SK-N-SH (cell line): ENCODE measurements around the gene MEFV. TPM values are rescaled to one million over a fixed set of nuclear protein-coding genes. Genes with fewer than 3 reads are reported as not detected.

Experiments used
- CTCF ChIA-PET: fragments of 300-600, 350-600 bp; formaldehyde crosslinking; extraction: SDS; loops from one replicate; lab custom pipeline; 2021; lab: Yijun Ruan, JAX
- POLR2A ChIA-PET: fragments of 350-600 bp; sonication (Branson Sonifier 250); formaldehyde crosslinking; extraction: SDS; loops from one replicate; lab custom pipeline; 2020; ENCODE audit warnings: antibody characterized with exemption, inconsistent platforms; lab: Yijun Ruan, JAX
- DNase-seq: peaks from one replicate; pipeline ENCODE4 v3.0.0; 2012
- H2AFZ ChIP-seq: fragments of 200-600 bp; sonication (generic); 2 replicates; pipeline ENCODE4 v1.8.1; 2016; ENCODE audit warnings: antibody characterized with exemption, mild to moderate bottlenecking, low read depth
- H3F3A ChIP-seq: fragments of 200-600 bp; sonication (generic); replicated peaks from 2 replicates; pipeline ENCODE3; 2016; ENCODE audit warnings: antibody characterized with exemption, mild to moderate bottlenecking; ENCODE audit not compliant: insufficient read depth
- H3K27ac ChIP-seq, 2 experiments: fragments of 200-500 bp in 1 of 2; fragments of 200-600 bp in 1 of 2; sonication (Bioruptor generic) in 1 of 2; sonication (generic), shearing (Covaris generic) in 1 of 2; 2 replicates each; pipeline versions ENCODE4 v1.5.1 to v1.6.1; 2014 to 2016; ENCODE audit warnings: low read depth in 2 of 2, inconsistent platforms in 1 of 2, low read length in 1 of 2, mild to moderate bottlenecking in 1 of 2, mixed read lengths in 1 of 2
- H3K27me3 ChIP-seq: fragments of 200-600 bp; sonication (generic), shearing (Covaris generic); 2 replicates; pipeline ENCODE4 v1.6.1; 2016; ENCODE audit warnings: mixed run types; ENCODE audit not compliant: insufficient read depth
- H3K36me3 ChIP-seq, 2 experiments: fragments of 200-500 bp in 1 of 2; fragments of 200-600 bp in 1 of 2; sonication (Bioruptor generic) in 1 of 2; sonication (generic) in 1 of 2; replicated peaks in 1 of 2; 2 replicates each; pipeline versions ENCODE3 to v1.5.1; 2014 to 2016; ENCODE audit warnings: low read length in 1 of 2, mild to moderate bottlenecking in 1 of 2; ENCODE audit not compliant: insufficient read depth in 2 of 2, control insufficient read depth in 1 of 2
- H3K4me1 ChIP-seq, 2 experiments: fragments of 200-500 bp in 1 of 2; fragments of 200-600 bp in 1 of 2; sonication (Bioruptor generic) in 1 of 2; sonication (generic), shearing (Covaris generic) in 1 of 2; 2 replicates each; pipeline versions ENCODE4 v1.5.1 to v1.6.1; 2014 to 2016; ENCODE audit warnings: low read depth in 1 of 2, low read length in 1 of 2, mixed run types in 1 of 2; ENCODE audit not compliant: insufficient read depth in 2 of 2, control insufficient read depth in 1 of 2
- H3K4me2 ChIP-seq: fragments of 200-600 bp; sonication (generic), shearing (Covaris generic); 2 replicates; pipeline ENCODE4 v1.6.1; 2017; ENCODE audit warnings: mixed run types
- H3K4me3 ChIP-seq, 2 experiments: fragments of 200-500 bp in 1 of 2; fragments of 200-600 bp in 1 of 2; sonication (Bioruptor generic) in 1 of 2; sonication (generic), shearing (Covaris generic) in 1 of 2; 2 replicates each; pipeline versions ENCODE4 v1.5.1 to v1.8.1; 2014 to 2016; ENCODE audit warnings: low read depth in 2 of 2, inconsistent platforms in 1 of 2, low read length in 1 of 2, mild to moderate bottlenecking in 1 of 2, mixed read lengths in 1 of 2, moderate library complexity in 1 of 2
- H3K79me2 ChIP-seq: fragments of 200-600 bp; sonication (generic); 2 replicates; pipeline ENCODE4 v1.8.1; 2017; ENCODE audit warnings: mild to moderate bottlenecking; ENCODE audit not compliant: insufficient read depth
- H3K9ac ChIP-seq: fragments of 200-600 bp; sonication (generic); 2 replicates; pipeline ENCODE4 v1.6.1; 2017; ENCODE audit warnings: mixed run types
- H3K9me2 ChIP-seq: fragments of 200-600 bp; sonication (generic); 2 replicates; pipeline ENCODE4 v1.6.1; 2017; ENCODE audit warnings: mixed run types
- H3K9me3 ChIP-seq: fragments of 200-600 bp; sonication (generic); 2 replicates; pipeline ENCODE4 v1.6.1; 2017; ENCODE audit warnings: mixed run types, mild to moderate bottlenecking, moderate library complexity
- H4K20me1 ChIP-seq: fragments of 200-600 bp; sonication (generic); 2 replicates; pipeline ENCODE4 v1.6.1; 2017; ENCODE audit warnings: mild to moderate bottlenecking, mixed run types; ENCODE audit not compliant: insufficient read depth
- FOXJ3 ChIP-seq: sonication (generic); formaldehyde crosslinking; IDR thresholded peaks from 2 replicates; pipeline ENCODE4 v1.5.1; 2020; ENCODE audit warnings: mild to moderate bottlenecking, missing genetic modification reagents
- GATA2 ChIP-seq: sonication (generic); formaldehyde crosslinking; IDR thresholded peaks from 2 replicates; pipeline ENCODE4 v1.5.0; 2020; ENCODE audit warnings: mild to moderate bottlenecking, missing genetic modification reagents
- MEF2A ChIP-seq: IDR thresholded peaks from 2 replicates; pipeline ENCODE4 v1.4.0; 2012; ENCODE audit warnings: low read depth, borderline replicate concordance
- NRF1 ChIP-seq: IDR thresholded peaks from 2 replicates; pipeline ENCODE4 v1.6.1; 2012; ENCODE audit warnings: low read depth, mild to moderate bottlenecking, low read length
- POLR2AphosphoS5 ChIP-seq: IDR thresholded peaks from 2 replicates; pipeline ENCODE4 v1.6.1; 2012; ENCODE audit warnings: low read depth, low read length
- RCOR1 ChIP-seq: fragments of 150-350 bp; IDR thresholded peaks from 2 replicates; pipeline ENCODE4 v1.6.1; 2017; ENCODE audit warnings: antibody characterized with exemption, low read length
- RFX5 ChIP-seq: IDR thresholded peaks from 2 replicates; pipeline ENCODE4 v1.6.1; 2012; ENCODE audit warnings: mild to moderate bottlenecking, improper control_type of control experiment, low read length
- SIN3A ChIP-seq: IDR thresholded peaks from 2 replicates; pipeline ENCODE4 v1.6.1; 2012; ENCODE audit warnings: low read depth, mild to moderate bottlenecking, low read length, moderate library complexity, borderline replicate concordance
- TAF1 ChIP-seq: IDR thresholded peaks from 2 replicates; pipeline ENCODE4 v1.6.1; 2012; ENCODE audit warnings: low read depth, mild to moderate bottlenecking, low read length, moderate library complexity, borderline replicate concordance
- YY1 ChIP-seq: IDR thresholded peaks from 2 replicates; pipeline ENCODE4 v1.4.0; 2012; ENCODE audit warnings: low read depth, mild to moderate bottlenecking
- WGBS: methylation state at CpG from one replicate; pipeline ENCODE4 v1.1.6; 2017; ENCODE audit warnings: low lambda C conversion rate; 5-methylcytosine and 5-hydroxymethylcytosine counted together
- polyA plus RNA-seq, 3 experiments: library from polyadenylated mRNA; depleted of rRNA; stranded (reverse); fragments of >200 nt; gene quantifications; 2 replicates each; pipeline ENCODE4 v1.2.3, GENCODE V29; 2012
- TF ChIP-seq, protein P1 (sequence below): fragments of 150-350 bp; IDR thresholded peaks from 2 replicates; pipeline ENCODE4 v1.6.1; 2017; ENCODE audit warnings: antibody characterized with exemption, low read length, low read depth, borderline replicate concordance
- TF ChIP-seq, protein P2 (sequence below): fragments of 150-350 bp; IDR thresholded peaks from 2 replicates; pipeline ENCODE4 v1.6.1; 2016; ENCODE audit warnings: mild to moderate bottlenecking, low read depth, low read length
- TF ChIP-seq, protein P3 (sequence below): IDR thresholded peaks from 2 replicates; pipeline ENCODE4; 2012

MEFV gene
- polyA plus RNA-seq, 1 of the 3 experiments (the other 2 are of a cell fraction), result not detected

DNA sequence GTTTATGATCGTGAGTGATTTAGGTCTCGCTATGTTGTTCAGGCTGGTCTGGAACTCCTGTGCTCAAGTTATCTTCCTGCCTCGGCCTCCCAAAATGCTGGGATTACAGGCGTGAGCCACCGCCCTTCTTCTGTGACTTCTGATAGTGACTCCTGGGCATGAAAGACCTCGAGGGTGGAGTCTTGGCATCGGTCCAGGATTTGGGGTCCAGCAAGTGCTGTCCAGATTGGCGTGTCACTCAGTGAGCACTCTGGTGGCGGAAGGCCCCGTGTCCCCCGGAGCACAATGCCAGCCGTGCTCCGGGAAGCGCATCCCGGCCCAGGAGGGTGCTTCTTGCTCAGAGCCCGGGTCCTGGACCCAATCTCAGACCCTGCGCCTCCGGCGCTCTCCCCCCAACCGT is 61.6 kb downstream of the MEFV start:
- Histone ChIP-seq H3K36me3 (no peaks in the 10 kb centered on the region), H3K27me3 (peaks cover 37% of the 10 kb centered on the region), H4K20me1 (no peaks in the 10 kb centered on the region), H3K9me3 (no peaks in the 10 kb centered on the region), H3K27ac (no peak overlapping the region), H3K4me1 (no peaks in the 10 kb centered on the region), H3K9ac (no peak overlapping the region), H3K4me3 (no peak overlapping the region), H3K9me2 (no peaks in the 10 kb centered on the region), H3F3A (no peaks in the 10 kb centered on the region), H3K4me2 (no peak overlapping the region), H3K79me2 (no peaks in the 10 kb centered on the region), H2AFZ (no peak overlapping the region)
- WGBS, result 29% methylated on average over 19 of the region's 20 CpGs
- ChIA-PET POLR2A (no interaction called here), CTCF (no interaction called here)
- no peak for TF ChIP-seq POLR2AphosphoS5
- no peak for TF ChIP-seq GATA2 (CRISPR knock-in tag)
- TF ChIP-seq FOXJ3 (CRISPR knock-in tag), result no peak
- DNase-seq, result no peak

DNA sequence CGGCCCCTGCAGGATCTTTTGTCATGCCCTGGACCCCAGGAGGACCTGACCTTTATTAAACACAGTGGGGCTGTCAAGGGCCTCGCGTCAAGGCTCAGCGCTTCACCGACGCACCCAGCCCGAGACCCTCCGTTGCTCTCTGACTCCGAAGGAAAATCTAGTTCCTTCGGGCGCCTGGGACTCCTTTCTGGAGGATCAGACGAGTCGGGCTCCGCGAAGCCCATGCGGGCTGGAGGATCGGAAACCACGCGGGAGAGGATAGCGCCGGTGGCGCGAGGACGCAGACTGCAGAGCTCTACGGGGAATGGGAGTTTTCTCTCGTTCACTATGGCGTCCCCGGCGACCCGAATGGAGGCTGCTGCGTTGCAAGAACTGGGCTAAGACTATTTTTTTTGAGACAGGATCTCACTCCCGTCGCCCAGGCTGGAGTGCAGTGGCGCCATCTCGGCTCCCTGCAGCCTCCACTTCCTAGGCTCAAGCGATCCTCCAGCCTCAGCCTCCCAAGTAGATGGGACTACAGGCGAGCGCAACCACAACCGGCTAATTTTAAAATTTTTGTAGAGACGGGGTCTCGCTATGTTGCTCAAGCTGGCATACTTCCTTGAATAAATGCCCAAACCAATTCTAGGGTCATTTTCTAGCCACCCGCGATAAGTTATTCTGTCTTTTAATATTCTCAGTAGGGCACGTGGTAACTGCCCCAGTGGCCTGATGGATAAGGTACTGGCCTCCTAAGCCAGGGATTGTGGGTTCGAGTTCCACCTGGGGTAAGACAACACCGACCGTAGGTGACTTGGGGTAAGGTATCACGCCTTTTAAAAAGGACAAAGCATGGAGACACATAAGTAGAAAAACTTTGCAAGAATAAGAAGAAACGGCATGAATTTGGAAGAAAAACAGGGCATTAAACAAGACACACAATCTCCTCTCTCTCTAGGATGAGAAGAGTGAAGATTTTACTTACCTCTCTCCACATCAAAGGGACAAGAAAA is 62.9 kb downstream of the MEFV start:
- Histone ChIP-seq H3K79me2 (no peaks in the 10 kb centered on the region), H3K36me3 (no peaks in the 10 kb centered on the region), H3K4me1 (peaks cover 0 to 8% of the 10 kb centered on the region in 2 experiments; a peak in 1 of 4 replicates), H3K27me3 (peaks cover 35% of the 10 kb centered on the region), H3F3A (peaks cover 3% of the 10 kb centered on the region), H3K9ac (no peak overlapping the region), H3K4me3 (no peak overlapping the region), H3K4me2 (no peak overlapping the region), H2AFZ (no peak overlapping the region), H4K20me1 (no peaks in the 10 kb centered on the region), H3K9me3 (no peaks in the 10 kb centered on the region), H3K27ac (no peak overlapping the region), H3K9me2 (no peaks in the 10 kb centered on the region)
- POLR2A ChIA-PET, result no interaction called here
- CTCF ChIA-PET, result no interaction called here
- no peak for DNase-seq
- TF ChIP-seq RCOR1 (no peak), TAF1 (no peak), RFX5 (no peak), MEF2A (no peak), YY1 (no peak), SIN3A (no peak), NRF1 (no peak)
- TF ChIP-seq, protein P1, sequence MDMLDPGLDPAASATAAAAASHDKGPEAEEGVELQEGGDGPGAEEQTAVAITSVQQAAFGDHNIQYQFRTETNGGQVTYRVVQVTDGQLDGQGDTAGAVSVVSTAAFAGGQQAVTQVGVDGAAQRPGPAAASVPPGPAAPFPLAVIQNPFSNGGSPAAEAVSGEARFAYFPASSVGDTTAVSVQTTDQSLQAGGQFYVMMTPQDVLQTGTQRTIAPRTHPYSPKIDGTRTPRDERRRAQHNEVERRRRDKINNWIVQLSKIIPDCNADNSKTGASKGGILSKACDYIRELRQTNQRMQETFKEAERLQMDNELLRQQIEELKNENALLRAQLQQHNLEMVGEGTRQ, result no peak
- TF ChIP-seq, protein P2, sequence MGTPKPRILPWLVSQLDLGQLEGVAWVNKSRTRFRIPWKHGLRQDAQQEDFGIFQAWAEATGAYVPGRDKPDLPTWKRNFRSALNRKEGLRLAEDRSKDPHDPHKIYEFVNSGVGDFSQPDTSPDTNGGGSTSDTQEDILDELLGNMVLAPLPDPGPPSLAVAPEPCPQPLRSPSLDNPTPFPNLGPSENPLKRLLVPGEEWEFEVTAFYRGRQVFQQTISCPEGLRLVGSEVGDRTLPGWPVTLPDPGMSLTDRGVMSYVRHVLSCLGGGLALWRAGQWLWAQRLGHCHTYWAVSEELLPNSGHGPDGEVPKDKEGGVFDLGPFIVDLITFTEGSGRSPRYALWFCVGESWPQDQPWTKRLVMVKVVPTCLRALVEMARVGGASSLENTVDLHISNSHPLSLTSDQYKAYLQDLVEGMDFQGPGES, result no peak
- TF ChIP-seq, protein P3, sequence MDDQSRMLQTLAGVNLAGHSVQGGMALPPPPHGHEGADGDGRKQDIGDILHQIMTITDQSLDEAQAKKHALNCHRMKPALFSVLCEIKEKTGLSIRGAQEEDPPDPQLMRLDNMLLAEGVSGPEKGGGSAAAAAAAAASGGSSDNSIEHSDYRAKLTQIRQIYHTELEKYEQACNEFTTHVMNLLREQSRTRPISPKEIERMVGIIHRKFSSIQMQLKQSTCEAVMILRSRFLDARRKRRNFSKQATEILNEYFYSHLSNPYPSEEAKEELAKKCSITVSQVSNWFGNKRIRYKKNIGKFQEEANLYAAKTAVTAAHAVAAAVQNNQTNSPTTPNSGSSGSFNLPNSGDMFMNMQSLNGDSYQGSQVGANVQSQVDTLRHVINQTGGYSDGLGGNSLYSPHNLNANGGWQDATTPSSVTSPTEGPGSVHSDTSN, result no peak
- WGBS, result 72% methylated on average over 48 of the region's 49 CpGs
